ENCODE data around the gene ORMDL1.

ORMDL1 gene

GRCh38 chr2:189783927-189784867 lies at the start of gene ORMDL1, which contains the start of gene PMS1:
Gene ORMDL1, minus strand, starts transcription at chr2:189784339. Its CDS starts 1,744 bp downstream, at chr2:189782595.
Gene PMS1, plus strand, starts transcription at chr2:189784450. Its CDS starts 7,360 bp downstream, at chr2:189791810.
- Histone ChIP-seq H3K4me1 (ENCODE audit: control insufficient read depth, insufficient read depth, low read length) (peaks cover 18% of the 10 kb centered on the region), H3K4me3 (ENCODE audit: low read length) (peak within 1 kb of the TSS; percentile 95), H3K27me3 (replicated peaks; ENCODE audit: control insufficient read depth, insufficient read depth, low read length) (no peaks in the 10 kb centered on the region), H3K9me3 (ENCODE audit: control insufficient read depth, low read length) (no peaks in the 10 kb centered on the region), H3K36me3 (ENCODE audit: control insufficient read depth, insufficient read depth, low read length, severe bottlenecking) (peaks cover 35% of the 10 kb centered on the region), H3K9ac (ENCODE audit: low read length) (peak within 1 kb of the TSS; percentile 98)
- DNase-seq (ENCODE audit: low read depth): peak; percentile 99

GRCh38 chr2:189830510-189830909 lies 46.4 kb upstream of the ORMDL1 start:
- Histone ChIP-seq H3K9ac (ENCODE audit: low read length) (no peak overlapping the region), H3K36me3 (ENCODE audit: control insufficient read depth, insufficient read depth, low read length, severe bottlenecking) (no peaks in the 10 kb centered on the region), H3K4me1 (ENCODE audit: control insufficient read depth, insufficient read depth, low read length) (peaks cover under 1% of the 10 kb centered on the region), H3K4me3 (ENCODE audit: low read length) (no peak overlapping the region), H3K9me3 (ENCODE audit: control insufficient read depth, low read length) (no peaks in the 10 kb centered on the region), H3K27me3 (replicated peaks; ENCODE audit: control insufficient read depth, insufficient read depth, low read length) (no peaks in the 10 kb centered on the region)
- DNase-seq (ENCODE audit: low read depth): no peak

GRCh38 chr2:189829102-189829833 lies 45.1 kb upstream of the ORMDL1 start:
- H3K9me3 ChIP-seq (ENCODE audit: control insufficient read depth, low read length): no peaks in the 10 kb centered on the region
- H3K4me3 ChIP-seq (ENCODE audit: low read length): no peak overlapping the region
- H3K27me3 ChIP-seq (replicated peaks; ENCODE audit: control insufficient read depth, insufficient read depth, low read length): no peaks in the 10 kb centered on the region
- peaks cover 6% of the 10 kb centered on the region for H3K4me1 ChIP-seq (ENCODE audit: control insufficient read depth, insufficient read depth, low read length)
- no peaks in the 10 kb centered on the region for H3K36me3 ChIP-seq (ENCODE audit: control insufficient read depth, insufficient read depth, low read length, severe bottlenecking)
- no peak for DNase-seq (ENCODE audit: low read depth)
- H3K9ac ChIP-seq (ENCODE audit: low read length): no peak overlapping the region

- H3K4me1 ChIP-seq (ENCODE audit: control insufficient read depth, insufficient read depth, low read length): peaks cover 18% of the 10 kb centered on the region
- no peak overlapping the region for H3K4me3 ChIP-seq (ENCODE audit: low read length)
- no peaks in the 10 kb centered on the region for H3K36me3 ChIP-seq (ENCODE audit: control insufficient read depth, insufficient read depth, low read length, severe bottlenecking)
- H3K9me3 ChIP-seq (ENCODE audit: control insufficient read depth, low read length): no peaks in the 10 kb centered on the region
- no peaks in the 10 kb centered on the region for H3K27me3 ChIP-seq (replicated peaks; ENCODE audit: control insufficient read depth, insufficient read depth, low read length)
- no peak for DNase-seq (ENCODE audit: low read depth)
- H3K9ac ChIP-seq (ENCODE audit: low read length): no peak overlapping the region
These were observed 41.9 kb upstream of the ORMDL1 start for GRCh38 chr2:189826039-189826438.

GRCh38 chr2:189824694-189825396 lies 40.7 kb upstream of the ORMDL1 start:
- no peak overlapping the region for H3K4me3 ChIP-seq (ENCODE audit: low read length)
- H3K27me3 ChIP-seq (replicated peaks; ENCODE audit: control insufficient read depth, insufficient read depth, low read length): no peaks in the 10 kb centered on the region
- H3K9ac ChIP-seq (ENCODE audit: low read length): no peak overlapping the region
- no peaks in the 10 kb centered on the region for H3K9me3 ChIP-seq (ENCODE audit: control insufficient read depth, low read length)
- peaks cover 20% of the 10 kb centered on the region for H3K4me1 ChIP-seq (ENCODE audit: control insufficient read depth, insufficient read depth, low read length)
- no peaks in the 10 kb centered on the region for H3K36me3 ChIP-seq (ENCODE audit: control insufficient read depth, insufficient read depth, low read length, severe bottlenecking)
- no peak for DNase-seq (ENCODE audit: low read depth)

GRCh38 chr2:189821953-189822748 lies 38.0 kb upstream of the ORMDL1 start:
- Histone ChIP-seq H3K27me3 (replicated peaks; ENCODE audit: control insufficient read depth, insufficient read depth, low read length) (no peaks in the 10 kb centered on the region), H3K9me3 (ENCODE audit: control insufficient read depth, low read length) (peaks cover 7% of the 10 kb centered on the region), H3K9ac (ENCODE audit: low read length) (peak overlapping the region; percentile 37), H3K36me3 (ENCODE audit: control insufficient read depth, insufficient read depth, low read length, severe bottlenecking) (peaks cover 19% of the 10 kb centered on the region), H3K4me3 (ENCODE audit: low read length) (no peak overlapping the region), H3K4me1 (ENCODE audit: control insufficient read depth, insufficient read depth, low read length) (peaks cover 23% of the 10 kb centered on the region)
- peak; percentile 95 for DNase-seq (ENCODE audit: low read depth)

- Histone ChIP-seq H3K4me1 (ENCODE audit: control insufficient read depth, insufficient read depth, low read length) (peaks cover 17% of the 10 kb centered on the region), H3K9ac (ENCODE audit: low read length) (no peak overlapping the region), H3K27me3 (replicated peaks; ENCODE audit: control insufficient read depth, insufficient read depth, low read length) (no peaks in the 10 kb centered on the region), H3K4me3 (ENCODE audit: low read length) (no peak overlapping the region), H3K9me3 (ENCODE audit: control insufficient read depth, low read length) (peaks cover 7% of the 10 kb centered on the region), H3K36me3 (ENCODE audit: control insufficient read depth, insufficient read depth, low read length, severe bottlenecking) (peaks cover 19% of the 10 kb centered on the region)
- DNase-seq (ENCODE audit: low read depth): peak; percentile 78
These were observed 35.2 kb upstream of the ORMDL1 start for GRCh38 chr2:189819297-189819704.

- Histone ChIP-seq H3K4me1 (ENCODE audit: control insufficient read depth, insufficient read depth, low read length) (peaks cover 17% of the 10 kb centered on the region), H3K4me3 (ENCODE audit: low read length) (no peak overlapping the region), H3K9ac (ENCODE audit: low read length) (no peak overlapping the region), H3K27me3 (replicated peaks; ENCODE audit: control insufficient read depth, insufficient read depth, low read length) (no peaks in the 10 kb centered on the region), H3K36me3 (ENCODE audit: control insufficient read depth, insufficient read depth, low read length, severe bottlenecking) (peaks cover 21% of the 10 kb centered on the region), H3K9me3 (ENCODE audit: control insufficient read depth, low read length) (peaks cover 7% of the 10 kb centered on the region)
- no peak for DNase-seq (ENCODE audit: low read depth)
These were observed 34.3 kb upstream of the ORMDL1 start for GRCh38 chr2:189818249-189819038.

GRCh38 chr2:189803431-189803830 lies 19.3 kb upstream of the ORMDL1 start:
- Histone ChIP-seq H3K9ac (ENCODE audit: low read length) (no peak overlapping the region), H3K4me3 (ENCODE audit: low read length) (no peak overlapping the region), H3K36me3 (ENCODE audit: control insufficient read depth, insufficient read depth, low read length, severe bottlenecking) (peaks cover 41% of the 10 kb centered on the region), H3K4me1 (ENCODE audit: control insufficient read depth, insufficient read depth, low read length) (peaks cover 27% of the 10 kb centered on the region), H3K27me3 (replicated peaks; ENCODE audit: control insufficient read depth, insufficient read depth, low read length) (no peaks in the 10 kb centered on the region), H3K9me3 (ENCODE audit: control insufficient read depth, low read length) (no peaks in the 10 kb centered on the region)
- DNase-seq (ENCODE audit: low read depth): no peak

GRCh38 chr2:189802396-189802912 lies 18.3 kb upstream of the ORMDL1 start:
- no peaks in the 10 kb centered on the region for H3K27me3 ChIP-seq (replicated peaks; ENCODE audit: control insufficient read depth, insufficient read depth, low read length)
- no peak overlapping the region for H3K9ac ChIP-seq (ENCODE audit: low read length)
- no peak for DNase-seq (ENCODE audit: low read depth)
- no peak overlapping the region for H3K4me3 ChIP-seq (ENCODE audit: low read length)
- H3K4me1 ChIP-seq (ENCODE audit: control insufficient read depth, insufficient read depth, low read length): peaks cover 31% of the 10 kb centered on the region
- no peaks in the 10 kb centered on the region for H3K9me3 ChIP-seq (ENCODE audit: control insufficient read depth, low read length)
- H3K36me3 ChIP-seq (ENCODE audit: control insufficient read depth, insufficient read depth, low read length, severe bottlenecking): peaks cover 39% of the 10 kb centered on the region

Data from adipocyte (in vitro differentiated cells).